C4-2B (cell line): ENCODE data around the gene SOX1.

Source experiments
- ZFX ChIP-seq: fragments of 450-650 bp; IDR thresholded peaks from 2 replicates; pipeline ENCODE4 v1.6.1; 2017
- TF ChIP-seq, protein P1 (sequence below): fragments of 450-650 bp; conservative IDR thresholded peaks from 2 replicates; pipeline ENCODE4 v1.5.1; 2017; ENCODE audit warnings: mild to moderate bottlenecking

DNA sequence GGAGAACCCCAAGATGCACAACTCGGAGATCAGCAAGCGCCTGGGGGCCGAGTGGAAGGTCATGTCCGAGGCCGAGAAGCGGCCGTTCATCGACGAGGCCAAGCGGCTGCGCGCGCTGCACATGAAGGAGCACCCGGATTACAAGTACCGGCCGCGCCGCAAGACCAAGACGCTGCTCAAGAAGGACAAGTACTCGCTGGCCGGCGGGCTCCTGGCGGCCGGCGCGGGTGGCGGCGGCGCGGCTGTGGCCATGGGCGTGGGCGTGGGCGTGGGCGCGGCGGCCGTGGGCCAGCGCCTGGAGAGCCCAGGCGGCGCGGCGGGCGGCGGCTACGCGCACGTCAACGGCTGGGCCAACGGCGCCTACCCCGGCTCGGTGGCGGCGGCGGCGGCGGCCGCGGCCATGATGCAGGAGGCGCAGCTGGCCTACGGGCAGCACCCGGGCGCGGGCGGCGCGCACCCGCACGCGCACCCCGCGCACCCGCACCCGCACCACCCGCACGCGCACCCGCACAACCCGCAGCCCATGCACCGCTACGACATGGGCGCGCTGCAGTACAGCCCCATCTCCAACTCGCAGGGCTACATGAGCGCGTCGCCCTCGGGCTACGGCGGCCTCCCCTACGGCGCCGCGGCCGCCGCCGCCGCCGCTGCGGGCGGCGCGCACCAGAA lies 1.1 kb downstream of the SOX1 start:
- TF ChIP-seq, protein P1, sequence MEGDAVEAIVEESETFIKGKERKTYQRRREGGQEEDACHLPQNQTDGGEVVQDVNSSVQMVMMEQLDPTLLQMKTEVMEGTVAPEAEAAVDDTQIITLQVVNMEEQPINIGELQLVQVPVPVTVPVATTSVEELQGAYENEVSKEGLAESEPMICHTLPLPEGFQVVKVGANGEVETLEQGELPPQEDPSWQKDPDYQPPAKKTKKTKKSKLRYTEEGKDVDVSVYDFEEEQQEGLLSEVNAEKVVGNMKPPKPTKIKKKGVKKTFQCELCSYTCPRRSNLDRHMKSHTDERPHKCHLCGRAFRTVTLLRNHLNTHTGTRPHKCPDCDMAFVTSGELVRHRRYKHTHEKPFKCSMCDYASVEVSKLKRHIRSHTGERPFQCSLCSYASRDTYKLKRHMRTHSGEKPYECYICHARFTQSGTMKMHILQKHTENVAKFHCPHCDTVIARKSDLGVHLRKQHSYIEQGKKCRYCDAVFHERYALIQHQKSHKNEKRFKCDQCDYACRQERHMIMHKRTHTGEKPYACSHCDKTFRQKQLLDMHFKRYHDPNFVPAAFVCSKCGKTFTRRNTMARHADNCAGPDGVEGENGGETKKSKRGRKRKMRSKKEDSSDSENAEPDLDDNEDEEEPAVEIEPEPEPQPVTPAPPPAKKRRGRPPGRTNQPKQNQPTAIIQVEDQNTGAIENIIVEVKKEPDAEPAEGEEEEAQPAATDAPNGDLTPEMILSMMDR, result no peak
- no peak for TF ChIP-seq ZFX
